Endothelial cell of hepatic sinusoid (primary cell): ENCODE data around the gene SMYD5.

ENCODE experiments used
- in situ Hi-C: cut with HindIII; loops from 2 replicates; pipeline ENCODE4 v1.10.0; 2017; ENCODE audit warnings: low sequenced_read_pairs

The SMYD5 gene

DNA sequence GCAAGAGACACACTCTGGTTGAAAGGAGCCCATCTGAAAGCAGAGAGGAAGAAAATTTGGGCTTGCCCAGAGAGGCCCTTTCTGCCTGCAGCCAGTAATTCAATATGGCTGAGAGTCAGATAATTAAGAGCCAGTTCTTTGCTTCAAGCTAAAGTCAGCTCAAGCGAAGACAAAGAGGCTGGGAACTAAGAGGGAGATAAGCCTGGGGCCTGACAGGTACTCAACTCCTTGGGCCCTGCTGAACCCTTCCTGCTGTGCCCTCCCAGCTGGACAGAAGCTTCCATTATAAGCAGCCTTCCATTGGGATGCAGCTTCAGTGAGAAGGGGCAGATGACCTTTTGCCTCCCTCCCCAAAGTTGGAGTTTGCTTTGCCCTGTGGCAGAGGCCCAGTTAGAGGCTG is 58.2 kb downstream of the SMYD5 start:
- in situ Hi-C loops = no loop called here
